Stimulated activated naive B cell treated with anti-CD40 and anti-IgM and Interleukin-4, amounts not matched to agents 10 μg/mL and 1 μg/mL and 100 μg/mL, for 72 hours (primary cell): ENCODE results near the gene DNAH6.

Source experiments
- ATAC-seq, 2 donors: fragments of 150-1000 bp; cut with Tn5 transposase; replicated peaks; 2 replicates each; pipeline ENCODE4 v1.10.0; 2021; ENCODE audit warnings: moderate library complexity in 1 of 2
- DNase-seq: peaks from one replicate; pipeline ENCODE4 v3.0.0; 2021
- H3K27ac Mint-ChIP-seq: one replicate; pipeline ENCODE4 v1.8.0; 2022; ENCODE audit warnings: mild to moderate bottlenecking, mixed read lengths
- H3K27me3 Mint-ChIP-seq, 2 donors: one replicate each; pipeline ENCODE4 v1.8.0; 2022; ENCODE audit warnings: mixed read lengths in 2 of 2
- H3K36me3 Mint-ChIP-seq, 2 donors: one replicate each; pipeline ENCODE4 v1.8.0; 2022; ENCODE audit warnings: mixed read lengths in 2 of 2, mild to moderate bottlenecking in 1 of 2
- H3K4me1 Mint-ChIP-seq, 2 donors: one replicate each; pipeline ENCODE4 v1.8.0; 2022; ENCODE audit warnings: mixed read lengths in 2 of 2, mild to moderate bottlenecking in 1 of 2
- H3K4me3 Mint-ChIP-seq, 2 donors: one replicate each; pipeline ENCODE4 v1.8.0; 2022; ENCODE audit warnings: mild to moderate bottlenecking in 2 of 2, mixed read lengths in 2 of 2, moderate library complexity in 1 of 2
- H3K9me3 Mint-ChIP-seq, 2 donors: one replicate each; pipeline ENCODE4 v1.8.0; 2022; ENCODE audit warnings: mixed read lengths in 2 of 2, mild to moderate bottlenecking in 1 of 2

DNAH6 gene

GRCh38 chr2:84808279-84808678, 292.0 kb downstream of the DNAH6 start:
- Mint-ChIP-seq H3K9me3 (no peaks in the 10 kb centered on the region), H3K36me3 (no peaks in the 10 kb centered on the region), H3K27me3 (peaks cover 4 to 15% of the 10 kb centered on the region in 2 donors), H3K4me1 (peaks cover 6 to 15% of the 10 kb centered on the region in 2 donors), H3K27ac (no peak overlapping the region), H3K4me3 (no peak overlapping the region)
- ATAC-seq (no peak), DNase-seq (no peak)

- H3K27me3 Mint-ChIP-seq = peaks cover 4 to 18% of the 10 kb centered on the region in 2 donors
- ATAC-seq = no peak
- peaks cover 0 to 2% of the 10 kb centered on the region in 2 donors for H3K9me3 Mint-ChIP-seq
- H3K4me3 Mint-ChIP-seq = no peak overlapping the region
- H3K27ac Mint-ChIP-seq = no peak overlapping the region
- peaks cover 14 to 22% of the 10 kb centered on the region in 2 donors for H3K4me1 Mint-ChIP-seq
- H3K36me3 Mint-ChIP-seq = no peaks in the 10 kb centered on the region
- DNase-seq = no peak
Observed at GRCh38 chr2:84811839-84812431, 295.6 kb downstream of the DNAH6 start.

GRCh38 chr2:84815146-84815545, 298.8 kb downstream of the DNAH6 start:
- Mint-ChIP-seq H3K27me3 (peaks cover 4 to 13% of the 10 kb centered on the region in 2 donors), H3K9me3 (peaks cover 3 to 5% of the 10 kb centered on the region in 2 donors), H3K27ac (no peak overlapping the region), H3K4me3 (no peak overlapping the region), H3K4me1 (peaks cover 25 to 44% of the 10 kb centered on the region in 2 donors), H3K36me3 (peaks cover 3 to 4% of the 10 kb centered on the region in 2 donors)
- ATAC-seq = no peak
- no peak for DNase-seq

- DNase-seq (no peak), ATAC-seq (peak; percentile 63 to 65)
- Mint-ChIP-seq H3K36me3 (peaks cover 3 to 4% of the 10 kb centered on the region in 2 donors), H3K27ac (peak overlapping the region; percentile 65), H3K27me3 (peaks cover 4 to 7% of the 10 kb centered on the region in 2 donors), H3K4me3 (peak overlapping the region; percentile 46 to 51), H3K9me3 (peaks cover 3 to 5% of the 10 kb centered on the region in 2 donors), H3K4me1 (peaks cover 25 to 54% of the 10 kb centered on the region in 2 donors)
Observed at GRCh38 chr2:84816426-84817026, 300.2 kb downstream of the DNAH6 start.

GRCh38 chr2:84817239-84817655, 300.9 kb downstream of the DNAH6 start:
- Mint-ChIP-seq H3K27ac (peak overlapping the region; percentile 65), H3K4me1 (peaks cover 23 to 54% of the 10 kb centered on the region in 2 donors), H3K36me3 (peaks cover 3 to 4% of the 10 kb centered on the region in 2 donors), H3K9me3 (peaks cover 3 to 5% of the 10 kb centered on the region in 2 donors), H3K4me3 (peak overlapping the region; percentile 46 to 51), H3K27me3 (peaks cover 0 to 7% of the 10 kb centered on the region in 2 donors)
- ATAC-seq (peak; percentile 95 to 96), DNase-seq (peak; percentile 45)

- Mint-ChIP-seq H3K27ac (no peak overlapping the region), H3K4me3 (no peak overlapping the region), H3K27me3 (no peaks in the 10 kb centered on the region), H3K9me3 (peaks cover 3% of the 10 kb centered on the region in 2 donors), H3K36me3 (peaks cover 3 to 6% of the 10 kb centered on the region in 2 donors), H3K4me1 (peaks cover 16 to 43% of the 10 kb centered on the region in 2 donors)
- ATAC-seq = no peak
- DNase-seq = no peak
Observed at GRCh38 chr2:84821806-84822205, 305.5 kb downstream of the DNAH6 start.

- ATAC-seq (no peak), DNase-seq (no peak)
- no peak overlapping the region for H3K27ac Mint-ChIP-seq
- no peaks in the 10 kb centered on the region for H3K9me3 Mint-ChIP-seq
- H3K4me3 Mint-ChIP-seq = no peak overlapping the region
- H3K36me3 Mint-ChIP-seq = peaks cover 0 to 2% of the 10 kb centered on the region in 2 donors
- no peaks in the 10 kb centered on the region for H3K27me3 Mint-ChIP-seq
- peaks cover 8 to 32% of the 10 kb centered on the region in 2 donors for H3K4me1 Mint-ChIP-seq
Observed at GRCh38 chr2:84823229-84823628, 306.9 kb downstream of the DNAH6 start.

- Mint-ChIP-seq H3K4me3 (no peak overlapping the region), H3K36me3 (peaks cover 0 to 1% of the 10 kb centered on the region in 2 donors), H3K27me3 (no peaks in the 10 kb centered on the region), H3K4me1 (peaks cover 5 to 28% of the 10 kb centered on the region in 2 donors), H3K9me3 (no peaks in the 10 kb centered on the region), H3K27ac (no peak overlapping the region)
- ATAC-seq (no peak), DNase-seq (no peak)
Observed at GRCh38 chr2:84823788-84824187, 307.5 kb downstream of the DNAH6 start.

- no peak for ATAC-seq
- Mint-ChIP-seq H3K4me3 (no peak overlapping the region), H3K36me3 (peaks cover 0 to 1% of the 10 kb centered on the region in 2 donors), H3K9me3 (no peaks in the 10 kb centered on the region), H3K27ac (no peak overlapping the region), H3K4me1 (peaks cover 12 to 27% of the 10 kb centered on the region in 2 donors), H3K27me3 (no peaks in the 10 kb centered on the region)
- DNase-seq = no peak
Observed at GRCh38 chr2:84827978-84828575, 311.8 kb downstream of the DNAH6 start.

- no peaks in the 10 kb centered on the region for H3K27me3 Mint-ChIP-seq
- no peaks in the 10 kb centered on the region for H3K36me3 Mint-ChIP-seq
- DNase-seq = no peak
- H3K9me3 Mint-ChIP-seq = no peaks in the 10 kb centered on the region
- ATAC-seq = no peak
- no peak overlapping the region for H3K27ac Mint-ChIP-seq
- peaks cover 21 to 37% of the 10 kb centered on the region in 2 donors for H3K4me1 Mint-ChIP-seq
- H3K4me3 Mint-ChIP-seq = no peak overlapping the region
Observed at GRCh38 chr2:84829693-84830092, 313.4 kb downstream of the DNAH6 start.

- peaks cover 21 to 37% of the 10 kb centered on the region in 2 donors for H3K4me1 Mint-ChIP-seq
- DNase-seq = no peak
Observed at GRCh38 chr2:84830095-84830494, 313.8 kb downstream of the DNAH6 start.

GRCh38 chr2:84830758-84831500, 314.6 kb downstream of the DNAH6 start:
- ATAC-seq (no peak), DNase-seq (no peak)
- peaks cover 2 to 3% of the 10 kb centered on the region in 2 donors for H3K9me3 Mint-ChIP-seq
- peak overlapping the region; percentile 68 for H3K27ac Mint-ChIP-seq
- H3K36me3 Mint-ChIP-seq = peaks cover 4% of the 10 kb centered on the region in 2 donors
- no peak overlapping the region for H3K4me3 Mint-ChIP-seq
- no peaks in the 10 kb centered on the region for H3K27me3 Mint-ChIP-seq
- H3K4me1 Mint-ChIP-seq = peaks cover 21 to 37% of the 10 kb centered on the region in 2 donors

More at GRCh38 chr2:84830095-84830494, 313.8 kb downstream of the DNAH6 start:
- no peak for ATAC-seq
- no peak overlapping the region for H3K27ac Mint-ChIP-seq
- no peak overlapping the region for H3K4me3 Mint-ChIP-seq
- H3K9me3 Mint-ChIP-seq = no peaks in the 10 kb centered on the region
- H3K36me3 Mint-ChIP-seq = no peaks in the 10 kb centered on the region
- no peaks in the 10 kb centered on the region for H3K27me3 Mint-ChIP-seq

- peak; percentile 92 to 93 for ATAC-seq
- peak; percentile 43 for DNase-seq
- Mint-ChIP-seq H3K4me1 (peaks cover 21 to 37% of the 10 kb centered on the region in 2 donors), H3K9me3 (peaks cover 6 to 16% of the 10 kb centered on the region in 2 donors), H3K27ac (peak overlapping the region; percentile 69), H3K27me3 (no peaks in the 10 kb centered on the region), H3K36me3 (peaks cover 16 to 20% of the 10 kb centered on the region in 2 donors), H3K4me3 (peak overlapping the region; percentile 22 to 52)
Observed at GRCh38 chr2:84832772-84833461, 316.6 kb downstream of the DNAH6 start.
